GM06990 (cell line): ENCODE results near the gene SPTBN5.

Experiments used
- DNase-seq: peaks from one replicate; pipeline ENCODE4 v3.0.0-alpha.2; 2011; ENCODE audit not compliant: insufficient read length; ENCODE audit errors: extremely low read depth
- H3K27me3 ChIP-seq: replicated peaks from 2 replicates; pipeline ENCODE4 v1.6.0; 2011; ENCODE audit warnings: low read length; ENCODE audit not compliant: control insufficient read depth, insufficient read depth
- H3K36me3 ChIP-seq: 2 replicates; pipeline ENCODE4 v1.5.1; 2011; ENCODE audit warnings: low read length; ENCODE audit not compliant: control insufficient read depth, insufficient read depth
- H3K4me3 ChIP-seq: replicated peaks from 2 replicates; pipeline ENCODE4 v1.5.1; 2011; ENCODE audit warnings: low read depth, mild to moderate bottlenecking, control low read depth, low read length
- CTCF ChIP-seq: IDR thresholded peaks from 2 replicates; pipeline ENCODE4 v1.5.1; 2011; ENCODE audit warnings: low read length, control low read depth, mild to moderate bottlenecking, inconsistent platforms; ENCODE audit not compliant: insufficient read depth, poor library complexity, severe bottlenecking

The SPTBN5 gene

GRCh38 chr15:41933771-41934170, 39.9 kb upstream of the SPTBN5 start:
- no peaks in the 10 kb centered on the region for H3K27me3 ChIP-seq
- H3K36me3 ChIP-seq: peaks cover 4% of the 10 kb centered on the region
- no peak for DNase-seq
- H3K4me3 ChIP-seq: no peak overlapping the region
- no peak for TF ChIP-seq CTCF

- no peak for DNase-seq
- no peak for TF ChIP-seq CTCF
- no peak overlapping the region for H3K4me3 ChIP-seq
These were observed 39.5 kb upstream of the SPTBN5 start for GRCh38 chr15:41933326-41933725.

GRCh38 chr15:41932511-41933289, 38.8 kb upstream of the SPTBN5 start:
- no peak overlapping the region for H3K4me3 ChIP-seq
- DNase-seq: no peak
- H3K27me3 ChIP-seq: no peaks in the 10 kb centered on the region
- peaks cover 4% of the 10 kb centered on the region for H3K36me3 ChIP-seq
- no peak for TF ChIP-seq CTCF

More at GRCh38 chr15:41933326-41933725, 39.5 kb upstream of the SPTBN5 start:
- Histone ChIP-seq H3K36me3 (peaks cover 4% of the 10 kb centered on the region), H3K27me3 (no peaks in the 10 kb centered on the region)

GRCh38 chr15:41932101-41932500, 38.2 kb upstream of the SPTBN5 start:
- Histone ChIP-seq H3K4me3 (no peak overlapping the region), H3K27me3 (no peaks in the 10 kb centered on the region), H3K36me3 (peaks cover 4% of the 10 kb centered on the region)
- DNase-seq: no peak
- no peak for TF ChIP-seq CTCF

- peaks cover 4% of the 10 kb centered on the region for H3K36me3 ChIP-seq
- DNase-seq: no peak
- H3K27me3 ChIP-seq: no peaks in the 10 kb centered on the region
- no peak for TF ChIP-seq CTCF
- no peak overlapping the region for H3K4me3 ChIP-seq
These were observed 37.0 kb upstream of the SPTBN5 start for GRCh38 chr15:41930867-41931222.

GRCh38 chr15:41930221-41930866, 36.5 kb upstream of the SPTBN5 start:
- TF ChIP-seq CTCF: no peak
- Histone ChIP-seq H3K36me3 (peaks cover 5% of the 10 kb centered on the region), H3K4me3 (no peak overlapping the region), H3K27me3 (no peaks in the 10 kb centered on the region)
- DNase-seq: no peak
